CD14-positive monocyte (primary cell): ENCODE results near the gene PTEN. TPM values are rescaled to one million over a fixed set of nuclear protein-coding genes. Genes with fewer than 3 reads are reported as not detected.

Experiments used
- DNase-seq, 3 donors: peaks; one replicate each; pipeline ENCODE4 v3.0.0-alpha.2; 2011 to 2022
- H2AFZ ChIP-seq: 2 replicates; pipeline ENCODE4 v1.6.0; 2012; ENCODE audit warnings: mild to moderate bottlenecking, low read depth, low read length, inconsistent platforms; ENCODE audit not compliant: insufficient read depth, poor library complexity, severe bottlenecking
- H3K27ac ChIP-seq, 2 donors: 1 replicate in 1 of 2; 2 replicates in 1 of 2; pipeline ENCODE4 v1.5.1; 2012 to 2013; ENCODE audit warnings: low read length in 2 of 2, control low read depth in 1 of 2, inconsistent platforms in 1 of 2, low read depth in 1 of 2, mild to moderate bottlenecking in 1 of 2
- H3K27me3 ChIP-seq, 2 donors: one replicate each; pipeline versions ENCODE4 v1.6.0 to v1.6.1; 2011 to 2013; ENCODE audit warnings: low read length in 2 of 2; ENCODE audit not compliant: control insufficient read depth in 2 of 2, insufficient read depth in 2 of 2
- H3K36me3 ChIP-seq, 2 donors: replicated peaks in 1 of 2; 1 replicate in 1 of 2; 2 replicates in 1 of 2; pipeline versions ENCODE4 v1.5.1 to v1.6.1; 2012 to 2013; ENCODE audit warnings: low read length in 2 of 2, control low read depth in 1 of 2, inconsistent platforms in 1 of 2, mild to moderate bottlenecking in 1 of 2; ENCODE audit not compliant: insufficient read depth in 2 of 2, control insufficient read depth in 1 of 2
- H3K4me1 ChIP-seq, 2 donors: 1 replicate in 1 of 2; 2 replicates in 1 of 2; pipeline versions ENCODE4 v1.5.1 to v1.6.1; 2012 to 2013; ENCODE audit warnings: low read length in 2 of 2, control low read depth in 1 of 2, inconsistent platforms in 1 of 2, mild to moderate bottlenecking in 1 of 2, moderate library complexity in 1 of 2; ENCODE audit not compliant: insufficient read depth in 2 of 2, control insufficient read depth in 1 of 2
- H3K4me2 ChIP-seq: replicated peaks from 2 replicates; pipeline ENCODE3; 2012; ENCODE audit warnings: low read length, moderate library complexity, mild to moderate bottlenecking; ENCODE audit not compliant: poor library complexity, severe bottlenecking; ENCODE audit errors: extremely low read depth
- H3K4me3 ChIP-seq, 3 experiments: fragments of 200-600 bp in 1 of 3; sonication (generic) in 1 of 3; replicated peaks in 1 of 3; 1 replicate in 2 of 3; 2 replicates in 1 of 3; pipeline ENCODE4 v1.5.1; 2011 to 2013; ENCODE audit warnings: low read length in 3 of 3, mild to moderate bottlenecking in 3 of 3, control low read depth in 2 of 3, low read depth in 2 of 3, inconsistent platforms in 1 of 3, moderate library complexity in 1 of 3
- H3K79me2 ChIP-seq: 2 replicates; pipeline ENCODE4 v1.6.0; 2012; ENCODE audit warnings: mild to moderate bottlenecking, control low read depth, inconsistent platforms, low read length, moderate library complexity; ENCODE audit not compliant: insufficient read depth
- H3K9ac ChIP-seq: 2 replicates; pipeline ENCODE4 v1.6.0; 2017; ENCODE audit warnings: low read length, mild to moderate bottlenecking; ENCODE audit not compliant: insufficient read depth, poor library complexity, severe bottlenecking
- H3K9me3 ChIP-seq, 2 donors: replicated peaks in 1 of 2; 1 replicate in 1 of 2; 2 replicates in 1 of 2; pipeline versions ENCODE4 v1.5.1 to v1.6.1; 2012 to 2013; ENCODE audit warnings: low read length in 2 of 2, control low read depth in 1 of 2; ENCODE audit not compliant: control insufficient read depth in 1 of 2, insufficient read depth in 1 of 2
- H4K20me1 ChIP-seq: 2 replicates; pipeline ENCODE4 v1.6.0; 2012; ENCODE audit warnings: mild to moderate bottlenecking, low read length, control low read depth, moderate library complexity; ENCODE audit not compliant: insufficient read depth
- H3K27ac Mint-ChIP-seq, 7 donors: one replicate each; pipeline ENCODE4 v1.8.0; 2020; ENCODE audit warnings: mild to moderate bottlenecking in 7 of 7, mixed read lengths in 7 of 7, moderate library complexity in 6 of 7, inconsistent platforms in 2 of 7
- H3K27me3 Mint-ChIP-seq, 3 donors: one replicate each; pipeline ENCODE4 v1.8.0; 2021 to 2022; ENCODE audit warnings: low read depth in 3 of 3, mild to moderate bottlenecking in 3 of 3, mixed read lengths in 3 of 3, moderate library complexity in 3 of 3, inconsistent platforms in 1 of 3
- H3K36me3 Mint-ChIP-seq, 2 donors: one replicate each; pipeline ENCODE4 v1.8.0; 2020; ENCODE audit warnings: mixed read lengths in 2 of 2, inconsistent platforms in 1 of 2, mild to moderate bottlenecking in 1 of 2
- H3K4me1 Mint-ChIP-seq: one replicate; pipeline ENCODE4 v1.8.0; 2020; ENCODE audit warnings: mild to moderate bottlenecking, mixed read lengths
- H3K4me3 Mint-ChIP-seq, 2 donors: one replicate each; pipeline ENCODE4 v1.8.0; 2020; ENCODE audit warnings: mild to moderate bottlenecking in 2 of 2, mixed read lengths in 2 of 2, moderate library complexity in 1 of 2
- H3K9me3 Mint-ChIP-seq, 7 donors: one replicate each; pipeline ENCODE4 v1.8.0; 2020 to 2022; ENCODE audit warnings: mixed read lengths in 7 of 7, mild to moderate bottlenecking in 6 of 7, moderate library complexity in 6 of 7, inconsistent platforms in 2 of 7
- WGBS: methylation state at CpG from one replicate; pipeline ENCODE4 v1.1.5; 2013; ENCODE audit warnings: missing lambda C conversion rate; ENCODE audit not compliant: insufficient coverage; 5-methylcytosine and 5-hydroxymethylcytosine counted together
- intact Hi-C, 2 donors: fragments of 100-400 bp; cut with micrococcal nuclease; formaldehyde crosslinking; loops; one replicate each; pipeline versions ENCODE4 v1.15.0 to v1.15.1; 2023
- polyA minus RNA-seq: library from RNA; depleted of rRNA, polyadenylated mRNA; stranded (reverse); fragments of >200 nt; gene quantifications from 2 replicates; pipeline ENCODE4 v1.2.3, GENCODE V29; 2012
- polyA plus RNA-seq, 3 donors: library from polyadenylated mRNA; depleted of rRNA in 1 of 3; unstranded in 2 of 3; stranded (reverse) in 1 of 3; fragments of 300-500 nt in 2 of 3; fragments of >200 nt in 1 of 3; fragmentation: Illumina TruSeq in 2 of 3; gene quantifications; 1 replicate in 2 of 3; 2 replicates in 1 of 3; pipeline ENCODE4 v1.2.3, GENCODE V29; 2012 to 2021
- total RNA-seq, 12 experiments: library from RNA in 1 of 12; stranded (reverse) in 1 of 12; fragments of 120-200 nt in 1 of 12; gene quantifications; one replicate each; pipeline ENCODE4 v1.2.4 and lab custom pipeline; 2013 to 2026; ENCODE audit warnings: mixed read lengths in 6 of 12, inconsistent platforms in 1 of 12
- TF ChIP-seq, protein P1 (sequence below): fragments of 200-600 bp; IDR thresholded peaks from one replicate; pipeline ENCODE4 v1.8.0; 2022; ENCODE audit warnings: antibody characterized with exemption, mild to moderate bottlenecking

Gene PTEN
- 260 TPM for total RNA-seq (2013)
- 10 to 100 TPM; 30.5 to 57.6 (median 37.7) TPM for polyA plus RNA-seq
- polyA minus RNA-seq, result 83.0 and 106 TPM in 2 replicates
- total RNA-seq (lab: John Stamatoyannopoulos, UW), result 262 to 423 (median 332) reads per million in 11 experiments

DNA sequence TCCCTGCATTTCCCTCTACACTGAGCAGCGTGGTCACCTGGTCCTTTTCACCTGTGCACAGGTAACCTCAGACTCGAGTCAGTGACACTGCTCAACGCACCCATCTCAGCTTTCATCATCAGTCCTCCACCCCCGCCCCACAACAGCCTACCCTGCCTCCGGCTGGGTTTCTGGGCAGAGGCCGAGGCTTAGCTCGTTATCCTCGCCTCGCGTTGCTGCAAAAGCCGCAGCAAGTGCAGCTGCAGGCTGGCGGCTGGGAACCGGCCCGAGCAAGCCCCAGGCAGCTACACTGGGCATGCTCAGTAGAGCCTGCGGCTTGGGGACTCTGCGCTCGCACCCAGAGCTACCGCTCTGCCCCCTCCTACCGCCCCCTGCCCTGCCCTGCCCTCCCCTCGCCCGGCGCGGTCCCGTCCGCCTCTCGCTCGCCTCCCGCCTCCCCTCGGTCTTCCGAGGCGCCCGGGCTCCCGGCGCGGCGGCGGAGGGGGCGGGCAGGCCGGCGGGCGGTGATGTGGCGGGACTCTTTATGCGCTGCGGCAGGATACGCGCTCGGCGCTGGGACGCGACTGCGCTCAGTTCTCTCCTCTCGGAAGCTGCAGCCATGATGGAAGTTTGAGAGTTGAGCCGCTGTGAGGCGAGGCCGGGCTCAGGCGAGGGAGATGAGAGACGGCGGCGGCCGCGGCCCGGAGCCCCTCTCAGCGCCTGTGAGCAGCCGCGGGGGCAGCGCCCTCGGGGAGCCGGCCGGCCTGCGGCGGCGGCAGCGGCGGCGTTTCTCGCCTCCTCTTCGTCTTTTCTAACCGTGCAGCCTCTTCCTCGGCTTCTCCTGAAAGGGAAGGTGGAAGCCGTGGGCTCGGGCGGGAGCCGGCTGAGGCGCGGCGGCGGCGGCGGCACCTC lies at the start of gene PTEN, which contains the start of gene KLLN:
Gene PTEN (plus strand): TSS at position 573 of the 891 bp plus-strand sequence. CDS start 845 bp downstream, outside the sequence.
Gene KLLN (minus strand): TSS at position 481 of the 891 bp plus-strand sequence. CDS start 1,046 bp downstream, outside the sequence.
- H3K9me3 ChIP-seq, result no peaks in the 10 kb centered on the region
- H4K20me1 ChIP-seq, result peaks cover 43% of the 10 kb centered on the region
- peak within 1 kb of the TSS; percentile 83 for H3K9ac ChIP-seq
- TF ChIP-seq, protein P1, sequence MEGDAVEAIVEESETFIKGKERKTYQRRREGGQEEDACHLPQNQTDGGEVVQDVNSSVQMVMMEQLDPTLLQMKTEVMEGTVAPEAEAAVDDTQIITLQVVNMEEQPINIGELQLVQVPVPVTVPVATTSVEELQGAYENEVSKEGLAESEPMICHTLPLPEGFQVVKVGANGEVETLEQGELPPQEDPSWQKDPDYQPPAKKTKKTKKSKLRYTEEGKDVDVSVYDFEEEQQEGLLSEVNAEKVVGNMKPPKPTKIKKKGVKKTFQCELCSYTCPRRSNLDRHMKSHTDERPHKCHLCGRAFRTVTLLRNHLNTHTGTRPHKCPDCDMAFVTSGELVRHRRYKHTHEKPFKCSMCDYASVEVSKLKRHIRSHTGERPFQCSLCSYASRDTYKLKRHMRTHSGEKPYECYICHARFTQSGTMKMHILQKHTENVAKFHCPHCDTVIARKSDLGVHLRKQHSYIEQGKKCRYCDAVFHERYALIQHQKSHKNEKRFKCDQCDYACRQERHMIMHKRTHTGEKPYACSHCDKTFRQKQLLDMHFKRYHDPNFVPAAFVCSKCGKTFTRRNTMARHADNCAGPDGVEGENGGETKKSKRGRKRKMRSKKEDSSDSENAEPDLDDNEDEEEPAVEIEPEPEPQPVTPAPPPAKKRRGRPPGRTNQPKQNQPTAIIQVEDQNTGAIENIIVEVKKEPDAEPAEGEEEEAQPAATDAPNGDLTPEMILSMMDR, result no peak
- peak within 1 kb of the TSS; percentile 93 for H2AFZ ChIP-seq
- H3K4me3 Mint-ChIP-seq, result peak within 1 kb of the TSS; percentile 98 to 99
- peak within 1 kb of the TSS; percentile 92 to 98 (median 97) for H3K27ac Mint-ChIP-seq
- peaks cover 51% of the 10 kb centered on the region for H3K79me2 ChIP-seq
- peaks cover 3 to 7% of the 10 kb centered on the region in 2 donors for H3K36me3 Mint-ChIP-seq
- H3K9me3 Mint-ChIP-seq, result peaks cover 0 to 2% (median 0%) of the 10 kb centered on the region in 7 donors
- H3K4me2 ChIP-seq, result peak within 1 kb of the TSS; percentile 97
- peaks cover 28% of the 10 kb centered on the region for H3K4me1 Mint-ChIP-seq
- H3K27me3 Mint-ChIP-seq, result no peaks in the 10 kb centered on the region
- no peaks in the 10 kb centered on the region for H3K27me3 ChIP-seq
- H3K4me3 ChIP-seq, result peak within 1 kb of the TSS; percentile 81 to 97 (median 86)
- peaks cover 16 to 45% of the 10 kb centered on the region in 2 donors for H3K4me1 ChIP-seq
- no peaks in the 10 kb centered on the region for H3K36me3 ChIP-seq
- DNase-seq, result peak; percentile 82 to 88 (median 86)
- H3K27ac ChIP-seq, result peak within 1 kb of the TSS; percentile 89 to 93
- intact Hi-C loops, result loop anchor here (5.0 to 10.0 kb wide), 5 partner anchors 254 to 692 kb away; no protein-coding TSS in a partner anchor
- 1% methylated on average over 85 of the region's 89 CpGs for WGBS

DNA sequence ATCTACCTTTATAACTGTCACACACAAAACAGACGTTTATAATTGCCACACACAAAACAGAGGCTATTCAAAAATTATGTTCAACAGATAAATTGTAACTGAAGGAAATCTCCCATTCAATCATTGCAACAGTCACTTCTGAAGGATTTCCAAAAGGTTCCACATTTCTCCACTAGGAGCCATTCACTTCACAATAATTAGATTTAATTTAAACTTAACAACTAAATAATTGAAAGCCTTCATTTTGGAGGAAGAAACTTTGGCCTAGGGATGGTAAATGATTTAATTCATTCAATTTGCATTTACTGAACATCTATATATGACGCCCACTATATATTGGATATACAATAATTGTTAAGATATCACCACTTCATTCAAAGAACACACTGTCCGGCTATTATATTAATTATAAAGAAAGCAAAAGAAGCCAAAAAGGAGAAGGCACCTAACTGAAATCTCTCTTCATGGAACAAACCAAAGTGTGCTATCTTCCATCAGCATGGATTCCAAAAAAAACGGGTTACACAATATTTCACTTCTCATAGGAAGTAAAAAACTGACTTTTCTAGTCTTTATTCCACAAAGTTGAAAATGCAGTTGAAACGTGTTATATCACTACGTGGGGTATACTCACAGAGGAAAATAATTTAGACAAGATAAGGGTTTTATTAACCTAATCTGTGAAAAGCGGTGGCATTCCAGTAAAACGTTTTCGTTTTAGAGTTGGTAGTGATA lies 47.1 kb upstream of the PTEN start:
- no peak for DNase-seq

More for the DNA sequence above, 47.1 kb upstream of the PTEN start:
- Histone ChIP-seq H3K79me2 (peaks cover 50% of the 10 kb centered on the region), H3K36me3 (peaks cover 12 to 30% of the 10 kb centered on the region in 2 donors), H3K4me1 (peaks cover 13 to 22% of the 10 kb centered on the region in 2 donors), H3K9ac (no peak overlapping the region), H2AFZ (no peak overlapping the region), H3K4me3 (peak overlapping the region in 1 of 3 experiments; percentile 80), H3K27ac (peak overlapping the region in 1 of 2 donors; percentile 75), H3K27me3 (no peaks in the 10 kb centered on the region), H3K9me3 (no peaks in the 10 kb centered on the region), H4K20me1 (peaks cover 3% of the 10 kb centered on the region), H3K4me2 (peak overlapping the region; percentile 91)
- peaks cover 0 to 2% (median 0%) of the 10 kb centered on the region in 3 donors for H3K27me3 Mint-ChIP-seq
- TF ChIP-seq, protein P1, result peak; percentile 21
- intact Hi-C loops, result no loop called here
- no CpG with 5 or more reads among the region's 9 CpGs for WGBS
- H3K9me3 Mint-ChIP-seq, result peaks cover 0 to 2% (median 0%) of the 10 kb centered on the region in 7 donors
- H3K27ac Mint-ChIP-seq, result no peak overlapping the region
- H3K4me1 Mint-ChIP-seq, result peaks cover 32% of the 10 kb centered on the region
- no peak overlapping the region for H3K4me3 Mint-ChIP-seq
- H3K36me3 Mint-ChIP-seq, result peaks cover 19 to 21% of the 10 kb centered on the region in 2 donors
